Bronchial epithelial cell (primary cell): ENCODE data around the gene CYP2R1. TPM values are rescaled to one million over a fixed set of nuclear protein-coding genes. Genes with fewer than 3 reads are reported as not detected.

Experiments used
- DNase-seq: peaks from one replicate; pipeline ENCODE4 v3.0.0-alpha.2; 2010; ENCODE audit warnings: low read depth
- FAIRE-seq: peaks from 2 replicates; lab custom pipeline; 2011; peaks lifted over from hg19 to GRCh38; lab: Jason Lieb, UNC
- H3K27me3 ChIP-seq: 2 replicates; pipeline ENCODE4 v1.5.1; 2011; ENCODE audit warnings: low read length; ENCODE audit not compliant: control insufficient read depth, insufficient read depth
- H3K36me3 ChIP-seq: 2 replicates; pipeline ENCODE4 v1.5.1; 2011; ENCODE audit warnings: low read length; ENCODE audit not compliant: control insufficient read depth, insufficient read depth
- H3K4me3 ChIP-seq: 2 replicates; pipeline ENCODE4 v1.5.1; 2011; ENCODE audit warnings: mild to moderate bottlenecking, low read depth, low read length, control low read depth
- total RNA-seq: library from RNA; depleted of rRNA; stranded (reverse); fragments of >200 nt; gene quantifications from 2 replicates; pipeline ENCODE4 v1.2.1, GENCODE V29; 2014
- TF ChIP-seq, protein P1 (sequence below): IDR thresholded peaks from 2 replicates; pipeline ENCODE4 v1.5.1; 2011; ENCODE audit warnings: mild to moderate bottlenecking, moderate library complexity, low read length, control low read depth, inconsistent platforms; ENCODE audit not compliant: insufficient read depth, severe bottlenecking

Gene CYP2R1, protein sequence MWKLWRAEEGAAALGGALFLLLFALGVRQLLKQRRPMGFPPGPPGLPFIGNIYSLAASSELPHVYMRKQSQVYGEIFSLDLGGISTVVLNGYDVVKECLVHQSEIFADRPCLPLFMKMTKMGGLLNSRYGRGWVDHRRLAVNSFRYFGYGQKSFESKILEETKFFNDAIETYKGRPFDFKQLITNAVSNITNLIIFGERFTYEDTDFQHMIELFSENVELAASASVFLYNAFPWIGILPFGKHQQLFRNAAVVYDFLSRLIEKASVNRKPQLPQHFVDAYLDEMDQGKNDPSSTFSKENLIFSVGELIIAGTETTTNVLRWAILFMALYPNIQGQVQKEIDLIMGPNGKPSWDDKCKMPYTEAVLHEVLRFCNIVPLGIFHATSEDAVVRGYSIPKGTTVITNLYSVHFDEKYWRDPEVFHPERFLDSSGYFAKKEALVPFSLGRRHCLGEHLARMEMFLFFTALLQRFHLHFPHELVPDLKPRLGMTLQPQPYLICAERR
- total RNA-seq, result 24.7 and 50.1 TPM in 2 replicates

DNA sequence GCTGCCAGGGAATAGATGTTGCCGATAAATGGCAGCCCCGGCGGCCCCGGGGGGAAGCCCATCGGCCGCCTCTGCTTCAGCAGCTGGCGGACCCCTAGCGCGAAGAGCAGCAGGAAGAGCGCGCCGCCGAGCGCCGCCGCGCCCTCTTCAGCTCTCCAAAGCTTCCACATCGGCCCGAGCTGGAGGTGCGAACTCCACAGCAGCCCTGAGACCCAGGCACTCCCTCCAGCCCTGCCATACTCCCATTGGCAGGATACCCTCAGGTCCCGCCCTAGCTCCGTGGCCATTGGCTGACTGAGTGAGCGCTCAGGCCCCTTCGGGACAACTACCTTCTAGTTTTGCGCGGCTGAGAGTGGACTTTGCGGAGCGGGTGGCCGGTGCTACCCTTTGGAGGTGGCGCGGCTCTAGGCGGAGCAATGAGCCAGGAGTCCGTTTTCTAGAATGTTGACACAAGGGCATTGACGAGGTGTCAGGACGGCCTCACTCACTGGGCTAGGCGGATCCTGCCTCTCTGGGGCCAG lies at the start of gene CYP2R1:
Gene CYP2R1 (minus strand): TSS at position 196 of the 521 bp plus-strand sequence. CDS start 26 bp downstream, at position 170.
- peak within 1 kb of the TSS; percentile 87 for H3K4me3 ChIP-seq
- H3K27me3 ChIP-seq, result no peaks in the 10 kb centered on the region
- peak; percentile 94 for DNase-seq
- no peak for FAIRE-seq
- no peaks in the 10 kb centered on the region for H3K36me3 ChIP-seq
- TF ChIP-seq, protein P1, sequence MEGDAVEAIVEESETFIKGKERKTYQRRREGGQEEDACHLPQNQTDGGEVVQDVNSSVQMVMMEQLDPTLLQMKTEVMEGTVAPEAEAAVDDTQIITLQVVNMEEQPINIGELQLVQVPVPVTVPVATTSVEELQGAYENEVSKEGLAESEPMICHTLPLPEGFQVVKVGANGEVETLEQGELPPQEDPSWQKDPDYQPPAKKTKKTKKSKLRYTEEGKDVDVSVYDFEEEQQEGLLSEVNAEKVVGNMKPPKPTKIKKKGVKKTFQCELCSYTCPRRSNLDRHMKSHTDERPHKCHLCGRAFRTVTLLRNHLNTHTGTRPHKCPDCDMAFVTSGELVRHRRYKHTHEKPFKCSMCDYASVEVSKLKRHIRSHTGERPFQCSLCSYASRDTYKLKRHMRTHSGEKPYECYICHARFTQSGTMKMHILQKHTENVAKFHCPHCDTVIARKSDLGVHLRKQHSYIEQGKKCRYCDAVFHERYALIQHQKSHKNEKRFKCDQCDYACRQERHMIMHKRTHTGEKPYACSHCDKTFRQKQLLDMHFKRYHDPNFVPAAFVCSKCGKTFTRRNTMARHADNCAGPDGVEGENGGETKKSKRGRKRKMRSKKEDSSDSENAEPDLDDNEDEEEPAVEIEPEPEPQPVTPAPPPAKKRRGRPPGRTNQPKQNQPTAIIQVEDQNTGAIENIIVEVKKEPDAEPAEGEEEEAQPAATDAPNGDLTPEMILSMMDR, result no peak

DNA sequence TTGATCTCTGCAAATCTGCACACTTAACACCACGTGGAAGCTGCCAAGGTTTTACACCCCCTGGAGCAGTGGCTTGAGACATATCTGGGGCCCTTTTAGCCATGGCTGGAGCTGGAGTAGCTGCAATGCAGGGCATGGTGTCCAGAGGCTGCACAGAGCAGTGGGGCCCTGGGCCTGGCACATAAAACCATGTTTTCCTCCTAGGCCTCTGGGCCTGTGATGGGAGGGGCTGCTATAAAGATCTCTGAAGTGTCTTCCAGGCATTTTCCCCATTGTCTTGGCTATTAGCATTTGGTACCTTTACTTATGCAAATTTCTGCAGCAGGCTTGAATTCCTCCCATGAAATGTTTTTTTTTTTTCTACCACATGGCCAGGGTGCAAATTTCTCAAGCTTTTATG lies 46.9 kb upstream of the CYP2R1 start:
- Histone ChIP-seq H3K4me3 (no peak overlapping the region), H3K27me3 (no peaks in the 10 kb centered on the region), H3K36me3 (no peaks in the 10 kb centered on the region)
- FAIRE-seq (no peak), DNase-seq (no peak)
- TF ChIP-seq, protein P1, result no peak

DNA sequence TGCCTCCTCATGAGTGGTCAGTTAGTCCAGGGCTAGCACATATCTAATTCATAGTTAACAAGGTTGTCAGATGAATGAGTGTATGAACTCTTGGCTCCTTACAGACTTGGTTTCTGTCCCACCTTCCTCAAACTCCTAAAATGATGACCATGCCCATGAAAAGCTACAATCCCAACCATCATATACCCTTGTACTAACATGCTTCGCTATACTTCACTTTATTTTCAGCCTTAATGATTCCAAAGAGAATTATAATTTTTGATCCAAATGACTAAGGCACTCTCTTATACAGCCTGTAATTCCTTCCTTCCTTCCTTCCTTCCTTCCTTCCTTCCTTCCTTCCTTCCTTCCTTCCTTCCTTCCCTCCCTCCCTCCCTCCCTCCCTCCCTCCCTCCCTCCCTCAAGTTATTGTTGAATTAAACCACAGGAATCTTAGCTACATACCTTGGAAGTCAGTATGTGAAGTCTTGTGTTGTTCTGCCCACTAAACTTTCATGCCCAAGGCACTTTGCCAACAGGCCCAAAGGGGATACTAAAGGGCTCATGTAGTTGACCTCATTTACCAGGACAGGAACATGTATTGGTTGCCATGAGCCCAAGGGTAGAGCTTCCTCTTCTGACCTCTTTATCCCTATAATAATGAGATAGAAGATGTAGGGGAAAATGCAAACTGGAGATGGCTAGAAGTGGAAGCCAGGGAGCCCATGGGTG lies 42.8 kb upstream of the CYP2R1 start:
- Histone ChIP-seq H3K27me3 (no peaks in the 10 kb centered on the region), H3K4me3 (no peak overlapping the region), H3K36me3 (no peaks in the 10 kb centered on the region)
- DNase-seq, result no peak
- TF ChIP-seq, protein P1, result no peak
- FAIRE-seq, result no peak

DNA sequence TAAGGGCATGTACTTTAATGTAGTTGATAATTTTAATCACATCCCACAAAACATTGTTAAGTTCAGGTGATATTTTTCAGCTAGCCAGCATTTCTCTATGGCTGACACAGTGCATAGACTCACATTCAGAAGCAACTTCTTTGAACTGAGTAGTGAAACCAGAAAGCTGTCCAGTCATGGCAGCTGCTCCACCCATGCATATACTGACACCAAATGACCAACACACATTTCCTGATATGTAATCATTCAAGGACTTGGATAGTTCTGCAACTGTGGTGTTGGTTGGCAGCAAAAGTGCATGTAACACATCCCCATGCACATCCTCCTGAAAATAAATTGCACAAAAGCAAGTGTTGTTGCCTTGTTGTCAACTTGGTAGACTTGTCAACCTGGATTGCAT lies 40.4 kb upstream of the CYP2R1 start:
- no peaks in the 10 kb centered on the region for H3K36me3 ChIP-seq
- no peak overlapping the region for H3K4me3 ChIP-seq
- TF ChIP-seq, protein P1, result no peak
- FAIRE-seq, result no peak
- peak; percentile 20 for DNase-seq
- H3K27me3 ChIP-seq, result no peaks in the 10 kb centered on the region

DNA sequence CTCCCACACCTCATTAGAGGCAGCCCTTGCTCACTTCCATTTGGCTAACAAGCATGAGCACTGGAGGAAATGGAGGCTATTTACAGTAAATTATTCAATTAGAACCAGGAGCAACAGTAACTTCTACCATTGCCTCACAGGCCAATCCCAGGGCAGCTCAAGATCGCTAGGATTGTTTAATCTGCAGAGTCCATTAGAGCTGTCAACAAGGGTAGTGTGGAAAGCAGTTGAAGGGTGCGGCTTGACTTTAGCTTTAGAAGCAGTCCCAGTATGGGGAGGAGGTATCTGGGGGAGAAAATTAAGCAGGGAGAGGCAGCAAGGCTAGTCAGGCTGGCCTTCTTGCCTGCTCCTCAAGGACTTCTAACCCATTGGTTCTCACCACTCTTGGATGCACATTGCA lies 38.3 kb upstream of the CYP2R1 start:
- H3K27me3 ChIP-seq, result no peaks in the 10 kb centered on the region
- FAIRE-seq (no peak), DNase-seq (no peak)
- H3K36me3 ChIP-seq, result no peaks in the 10 kb centered on the region
- no peak overlapping the region for H3K4me3 ChIP-seq
- TF ChIP-seq, protein P1, result no peak
